T-cell (primary cell): ENCODE measurements around the gene ZNF329. TPM values are rescaled to one million over a fixed set of nuclear protein-coding genes. Genes with fewer than 3 reads are reported as not detected.

Experiments used
- ATAC-seq, 4 experiments: fragments of 200-7000 bp in 3 of 4; fragments of 150-1000 bp in 1 of 4; cut with Tn5 transposase; replicated peaks in 1 of 4; 1 replicate in 3 of 4; 2 replicates in 1 of 4; pipeline ENCODE4 v1.10.0; 2021; ENCODE audit warnings: moderate library complexity in 3 of 4, mild to moderate bottlenecking in 2 of 4, moderate number of reproducible peaks in 1 of 4
- CTCF ChIA-PET, 2 donors: fragments of 300-600 bp; sonication (Branson Sonifier 250); formaldehyde crosslinking; loops; one replicate each; lab custom pipeline; 2022; ENCODE audit warnings: antibody characterized with exemption in 2 of 2; lab: Charles Lee
- POLR2A ChIA-PET, 2 donors: fragments of 300-600 bp; sonication (Branson Sonifier 250); formaldehyde crosslinking; loops; one replicate each; lab custom pipeline; 2022; ENCODE audit warnings: antibody characterized with exemption in 2 of 2; lab: Charles Lee
- DNase-seq, 35 experiments: peaks; one replicate each; pipeline versions ENCODE4 v3.0.0 to v3.0.0-alpha.2; 2013 to 2023
- H3K27ac ChIP-seq: one replicate; pipeline ENCODE4 v1.5.1; 2013; ENCODE audit warnings: low read length
- H3K27me3 ChIP-seq, 2 experiments: replicated peaks in 1 of 2; 1 replicate in 1 of 2; 2 replicates in 1 of 2; pipeline versions ENCODE4 v1.6.1 to v1.7.0; 2013; ENCODE audit warnings: low read length in 1 of 2, mixed read lengths in 1 of 2; ENCODE audit not compliant: control insufficient read depth in 2 of 2, insufficient read depth in 2 of 2; ENCODE audit errors: extremely low read depth in 1 of 2
- H3K36me3 ChIP-seq, 2 donors: 1 replicate in 1 of 2; 2 replicates in 1 of 2; pipeline versions ENCODE4 v1.6.1 to v1.7.0; 2013; ENCODE audit warnings: low read length in 1 of 2; ENCODE audit not compliant: control insufficient read depth in 2 of 2, insufficient read depth in 1 of 2; ENCODE audit errors: extremely low read depth in 1 of 2
- H3K4me1 ChIP-seq, 2 experiments: 1 replicate in 1 of 2; 2 replicates in 1 of 2; pipeline versions ENCODE4 v1.6.1 to v1.7.0; 2013; ENCODE audit warnings: low read length in 2 of 2, mixed read lengths in 1 of 2; ENCODE audit not compliant: insufficient read depth in 2 of 2, control insufficient read depth in 1 of 2; ENCODE audit errors: extremely low read depth in 1 of 2
- H3K4me3 ChIP-seq, 2 donors: 1 replicate in 1 of 2; 2 replicates in 1 of 2; pipeline versions ENCODE4 v1.5.1 to v1.7.0; 2013; ENCODE audit warnings: mild to moderate bottlenecking in 2 of 2, low read length in 1 of 2, moderate library complexity in 1 of 2; ENCODE audit not compliant: control insufficient read depth in 1 of 2; ENCODE audit errors: extremely low read depth in 1 of 2
- H3K9me3 ChIP-seq: 2 replicates; pipeline ENCODE4 v1.7.0; 2013
- H3K27ac Mint-ChIP-seq, 2 donors: one replicate each; pipeline ENCODE4 v1.8.0; 2020 to 2021; ENCODE audit warnings: mild to moderate bottlenecking in 2 of 2, mixed read lengths in 2 of 2
- H3K27me3 Mint-ChIP-seq, 2 donors: one replicate each; pipeline ENCODE4 v1.8.0; 2021 to 2022; ENCODE audit warnings: mixed read lengths in 2 of 2
- H3K36me3 Mint-ChIP-seq: one replicate; pipeline ENCODE4 v1.8.0; 2021; ENCODE audit warnings: mixed read lengths
- H3K4me1 Mint-ChIP-seq, 3 donors: one replicate each; pipeline ENCODE4 v1.8.0; 2020 to 2022; ENCODE audit warnings: mixed read lengths in 3 of 3, mild to moderate bottlenecking in 1 of 3
- H3K4me3 Mint-ChIP-seq, 3 donors: one replicate each; pipeline ENCODE4 v1.8.0; 2020 to 2022; ENCODE audit warnings: mild to moderate bottlenecking in 3 of 3, mixed read lengths in 3 of 3, moderate library complexity in 3 of 3
- H3K9me3 Mint-ChIP-seq, 3 donors: one replicate each; pipeline ENCODE4 v1.8.0; 2020 to 2022; ENCODE audit warnings: mixed read lengths in 3 of 3
- WGBS: methylation state at CpG from one replicate; pipeline ENCODE4 v1.1.5; 2013; ENCODE audit warnings: missing lambda C conversion rate; ENCODE audit not compliant: insufficient coverage; 5-methylcytosine and 5-hydroxymethylcytosine counted together
- total RNA-seq, 35 experiments: library from RNA in 6 of 35; stranded (reverse) in 6 of 35; fragments of 120-200 nt in 1 of 35; gene quantifications; one replicate each; pipeline versions ENCODE4 v1.2.1 to v1.2.4 and lab custom pipeline; 2013 to 2026

ZNF329 gene
- total RNA-seq, 5 donors from 2014 or later (not counting 1 experiment from before 2014, with no cell fraction given): 11.5 to 14.9 (median 14.1) TPM

DNA sequence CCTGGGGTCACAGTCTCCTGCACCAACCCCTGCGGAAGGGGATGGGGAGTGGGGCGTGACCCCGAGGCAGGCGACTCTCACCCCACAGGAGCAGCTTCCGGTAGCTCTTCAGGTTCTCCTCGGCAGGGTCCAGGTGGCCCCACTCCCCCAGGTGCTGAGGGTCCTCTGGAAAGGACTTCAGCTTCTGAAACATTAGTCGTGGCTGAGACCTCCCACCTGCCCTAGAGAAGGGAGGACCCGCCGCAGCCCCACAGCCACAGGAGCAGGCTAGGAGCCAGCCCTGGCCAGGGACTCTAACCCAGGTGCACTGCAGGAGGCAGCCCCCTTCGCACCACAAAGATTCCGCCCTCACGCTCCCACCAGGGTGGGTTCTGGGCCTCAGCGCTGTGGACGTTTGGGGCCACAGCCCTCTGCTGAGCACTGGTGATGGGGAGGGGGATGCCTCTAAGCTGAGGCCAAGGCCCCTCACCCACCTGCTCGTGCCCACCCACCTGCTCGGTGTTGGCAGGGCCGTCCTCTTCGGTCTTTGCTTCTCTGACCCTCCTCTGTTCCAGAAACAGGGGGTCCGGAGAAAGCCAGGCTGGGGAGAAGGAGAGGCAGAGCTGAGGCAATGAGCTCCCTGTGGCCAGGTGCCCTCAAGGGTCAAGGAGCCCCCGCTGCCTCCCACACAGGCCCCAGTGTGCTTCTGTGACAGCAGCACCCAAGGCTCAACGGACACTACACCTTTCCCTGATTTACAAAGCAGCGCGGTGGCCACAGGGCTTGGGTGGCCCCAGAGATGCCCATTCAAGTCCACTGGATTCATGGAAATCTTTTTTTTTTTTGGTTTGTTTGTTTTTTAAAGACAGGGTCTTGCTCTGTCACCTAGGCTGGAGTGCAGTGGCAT, 63.5 kb downstream of the ZNF329 start:
- ATAC-seq (no peak), DNase-seq (no peak)
- 95% methylated on average over 5 of the region's 23 CpGs for WGBS
- Mint-ChIP-seq H3K36me3 (peaks cover 21% of the 10 kb centered on the region), H3K4me1 (no peaks in the 10 kb centered on the region), H3K27ac (no peak overlapping the region), H3K27me3 (no peaks in the 10 kb centered on the region), H3K9me3 (peaks cover 0 to 11% (median 6%) of the 10 kb centered on the region in 3 donors), H3K4me3 (no peak overlapping the region)
- Histone ChIP-seq H3K4me1 (no peaks in the 10 kb centered on the region), H3K27ac (no peak overlapping the region), H3K4me3 (no peak overlapping the region), H3K27me3 (peaks cover 0 to 4% of the 10 kb centered on the region in 2 experiments), H3K36me3 (peaks cover 0 to 15% of the 10 kb centered on the region in 2 donors), H3K9me3 (peaks cover 4% of the 10 kb centered on the region)
- POLR2A ChIA-PET: interaction anchor here in 1 of 2 donors (0.6 kb wide), 1 partner anchor 53 kb away, joined by 5 read pairs; no protein-coding TSS in a partner anchor
- CTCF ChIA-PET: interaction anchor here in 1 of 2 donors (0.7 kb wide), 1 partner anchor 264 kb away, joined by 3 read pairs; no protein-coding TSS in a partner anchor

DNA sequence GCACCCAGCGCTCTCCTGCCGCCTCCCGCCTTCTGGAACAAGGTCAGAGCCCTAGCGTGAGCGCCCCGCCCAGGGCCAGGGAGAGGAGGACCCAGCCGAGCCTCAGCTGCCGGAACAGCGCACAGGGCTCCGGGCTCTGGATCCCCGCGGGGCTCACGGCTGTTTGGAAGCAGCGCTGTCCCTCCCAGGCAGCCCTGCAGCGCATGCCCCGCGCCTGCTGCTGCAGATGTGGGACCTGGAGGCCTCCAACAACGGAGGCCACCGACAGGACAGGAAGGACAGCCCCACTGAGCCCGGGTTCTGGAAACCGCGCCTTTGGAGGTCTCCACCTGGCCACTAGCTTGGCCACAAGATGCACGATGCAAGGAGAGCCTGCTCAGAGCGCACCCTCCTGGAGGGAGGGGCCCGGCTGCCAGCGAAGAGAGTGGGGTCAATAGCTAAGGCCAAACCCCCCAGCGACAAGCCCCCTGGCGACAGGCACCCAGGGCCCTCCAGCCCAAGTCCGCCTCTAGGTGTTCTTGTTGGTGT, 65.2 kb downstream of the ZNF329 start:
- Histone ChIP-seq H3K27me3 (peaks cover 0 to 4% of the 10 kb centered on the region in 2 experiments), H3K36me3 (peaks cover 0 to 15% of the 10 kb centered on the region in 2 donors), H3K4me3 (peak overlapping the region in 1 of 2 donors; percentile 27), H3K9me3 (peaks cover 4% of the 10 kb centered on the region), H3K4me1 (no peaks in the 10 kb centered on the region), H3K27ac (no peak overlapping the region)
- no peak for DNase-seq
- Mint-ChIP-seq H3K27ac (no peak overlapping the region), H3K36me3 (peaks cover 21% of the 10 kb centered on the region), H3K4me3 (no peak overlapping the region), H3K9me3 (peaks cover 6 to 18% (median 16%) of the 10 kb centered on the region in 3 donors), H3K27me3 (no peaks in the 10 kb centered on the region), H3K4me1 (no peaks in the 10 kb centered on the region)
- POLR2A ChIA-PET: no interaction called here
- CTCF ChIA-PET: no interaction called here
- ATAC-seq: no peak
- 92% methylated on average over 25 of the region's 29 CpGs for WGBS

DNA sequence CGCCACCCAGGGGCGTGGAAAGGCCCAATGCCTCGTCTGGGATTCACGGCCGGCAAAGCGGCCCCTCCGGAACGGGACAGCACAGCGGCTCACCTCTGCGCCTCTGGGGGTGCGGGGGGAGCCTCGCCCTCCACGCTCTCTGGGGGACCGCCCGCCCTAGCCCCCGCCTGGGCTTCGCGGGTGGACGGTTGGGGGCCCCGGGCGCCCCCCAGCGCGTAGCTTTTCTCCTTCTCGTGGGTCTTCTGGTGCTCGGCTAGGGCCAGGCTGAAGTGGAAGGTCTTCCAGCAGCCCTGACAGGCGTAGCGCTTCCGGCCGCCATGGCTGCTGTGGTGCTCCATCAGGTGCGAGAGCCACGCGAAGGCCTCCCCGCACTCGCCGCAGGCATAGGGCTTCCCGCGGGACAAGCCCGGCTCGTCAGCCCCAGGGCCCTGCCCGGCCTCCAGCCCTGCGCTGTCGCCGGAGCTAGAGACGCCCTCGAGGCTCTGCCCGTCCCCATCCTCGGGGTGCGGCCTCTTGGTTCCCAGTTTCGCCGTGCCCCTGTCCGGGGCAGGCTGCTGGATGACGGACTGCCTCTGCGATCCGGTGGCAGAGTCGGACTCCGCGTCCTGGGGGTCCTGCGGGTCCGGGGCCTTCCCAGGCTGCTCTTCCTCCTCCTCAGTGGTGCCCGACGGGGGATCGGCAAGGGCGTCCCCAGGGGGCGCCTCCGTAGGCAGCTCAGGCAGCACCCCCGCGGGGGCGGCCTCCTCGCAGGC, 65.8 kb downstream of the ZNF329 start:
- CTCF ChIA-PET: no interaction called here
- peaks cover 0 to 15% of the 10 kb centered on the region in 2 donors for H3K36me3 ChIP-seq
- Mint-ChIP-seq H3K27ac (no peak overlapping the region), H3K9me3 (peaks cover 6 to 24% (median 22%) of the 10 kb centered on the region in 3 donors), H3K4me1 (no peaks in the 10 kb centered on the region), H3K4me3 (no peak overlapping the region), H3K36me3 (peaks cover 21% of the 10 kb centered on the region), H3K27me3 (no peaks in the 10 kb centered on the region)
- POLR2A ChIA-PET: no interaction called here
- WGBS: 95% methylated on average over 66 of the region's 69 CpGs
- H3K4me3 ChIP-seq: no peak overlapping the region
- H3K27ac ChIP-seq: no peak overlapping the region
- ATAC-seq: no peak
- H3K9me3 ChIP-seq: peaks cover 4% of the 10 kb centered on the region
- no peaks in the 10 kb centered on the region for H3K4me1 ChIP-seq
- peaks cover 0 to 4% of the 10 kb centered on the region in 2 experiments for H3K27me3 ChIP-seq
- no peak for DNase-seq

DNA sequence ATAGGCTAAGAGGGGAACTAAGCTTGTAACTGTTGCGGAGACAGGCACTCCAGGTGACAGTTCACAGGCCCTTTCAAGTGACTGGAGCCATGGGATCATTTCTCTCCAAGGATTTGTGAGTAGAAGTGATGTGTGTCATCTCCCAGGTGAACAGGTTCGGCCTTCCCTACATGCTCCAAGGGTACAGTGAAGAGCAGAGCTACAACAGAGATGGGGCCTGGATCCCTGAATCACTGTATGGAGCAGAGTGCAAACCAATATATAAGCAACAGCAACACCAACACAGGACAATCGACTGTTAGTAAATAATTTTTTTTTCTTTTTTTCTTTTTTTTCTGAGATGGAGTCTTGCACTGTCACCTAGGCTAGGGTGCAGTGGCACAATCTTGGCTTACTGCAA, 67.6 kb downstream of the ZNF329 start:
- ChIA-PET CTCF (no interaction called here), POLR2A (interaction anchor here in 1 of 2 donors (0.5 kb wide), 1 partner anchor 907 kb away, joined by 5 read pairs; no protein-coding TSS in a partner anchor)
- H3K4me1 ChIP-seq: no peaks in the 10 kb centered on the region
- no peak overlapping the region for H3K4me3 Mint-ChIP-seq
- no peaks in the 10 kb centered on the region for H3K4me1 Mint-ChIP-seq
- H3K4me3 ChIP-seq: no peak overlapping the region
- peaks cover 6 to 27% (median 23%) of the 10 kb centered on the region in 3 donors for H3K9me3 Mint-ChIP-seq
- DNase-seq (no peak), ATAC-seq (no peak)
- H3K27me3 Mint-ChIP-seq: no peaks in the 10 kb centered on the region
- H3K27ac ChIP-seq: no peak overlapping the region
- H3K9me3 ChIP-seq: peaks cover 4% of the 10 kb centered on the region
- H3K36me3 Mint-ChIP-seq: peaks cover 20% of the 10 kb centered on the region
- H3K27me3 ChIP-seq: peaks cover 0 to 4% of the 10 kb centered on the region in 2 experiments
- H3K27ac Mint-ChIP-seq: no peak overlapping the region
- H3K36me3 ChIP-seq: peaks cover 0 to 13% of the 10 kb centered on the region in 2 donors
- no CpG with 5 or more reads among the region's 3 CpGs for whole genome bisulfite sequencing

DNA sequence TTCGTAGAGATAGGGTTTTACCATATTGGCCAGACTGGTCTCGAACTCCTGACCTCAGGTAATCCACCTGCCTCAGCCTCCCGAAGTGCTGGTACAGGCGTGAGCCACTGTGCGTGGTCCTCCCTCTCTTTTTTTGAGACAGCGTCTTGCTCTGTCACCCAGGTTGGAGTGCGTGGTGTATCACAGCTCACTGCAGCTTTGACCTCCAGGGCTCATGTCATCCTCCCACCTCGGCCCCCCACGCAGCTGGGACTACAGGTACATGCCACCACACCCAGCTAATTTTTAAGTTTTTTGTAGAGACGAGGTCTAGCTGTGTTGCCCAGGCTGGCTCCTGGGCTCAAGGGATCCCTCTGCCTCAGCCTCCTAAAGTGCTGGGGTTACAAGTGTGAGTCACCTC, 70.8 kb downstream of the ZNF329 start:
- no peaks in the 10 kb centered on the region for H3K27me3 Mint-ChIP-seq
- CTCF ChIA-PET: interaction anchor here in 1 of 2 donors (0.7 kb wide), 1 partner anchor 381 kb away, joined by 9 read pairs; no protein-coding TSS in a partner anchor
- no peaks in the 10 kb centered on the region for H3K4me1 ChIP-seq
- DNase-seq: no peak
- peaks cover 0 to 4% of the 10 kb centered on the region in 2 donors for H3K36me3 ChIP-seq
- 83% methylated on average over 6 of the region's 10 CpGs for WGBS
- no peak for ATAC-seq
- no peaks in the 10 kb centered on the region for H3K27me3 ChIP-seq
- no peak overlapping the region for H3K27ac ChIP-seq
- H3K9me3 ChIP-seq: peaks cover 5% of the 10 kb centered on the region
- peaks cover 21% of the 10 kb centered on the region for H3K36me3 Mint-ChIP-seq
- no peaks in the 10 kb centered on the region for H3K4me1 Mint-ChIP-seq
- POLR2A ChIA-PET: no interaction called here
- H3K27ac Mint-ChIP-seq: no peak overlapping the region
- no peak overlapping the region for H3K4me3 Mint-ChIP-seq
- peaks cover 6 to 38% (median 31%) of the 10 kb centered on the region in 3 donors for H3K9me3 Mint-ChIP-seq
- no peak overlapping the region for H3K4me3 ChIP-seq
